Measurements from ENCODE around the gene SLC37A3.
"Not testable (repeated sequence)": the region's sequence is repeated elsewhere in the genome, so short reads cannot be mapped to it uniquely, and the experiment has no call there.

Gene SLC37A3

DNA sequence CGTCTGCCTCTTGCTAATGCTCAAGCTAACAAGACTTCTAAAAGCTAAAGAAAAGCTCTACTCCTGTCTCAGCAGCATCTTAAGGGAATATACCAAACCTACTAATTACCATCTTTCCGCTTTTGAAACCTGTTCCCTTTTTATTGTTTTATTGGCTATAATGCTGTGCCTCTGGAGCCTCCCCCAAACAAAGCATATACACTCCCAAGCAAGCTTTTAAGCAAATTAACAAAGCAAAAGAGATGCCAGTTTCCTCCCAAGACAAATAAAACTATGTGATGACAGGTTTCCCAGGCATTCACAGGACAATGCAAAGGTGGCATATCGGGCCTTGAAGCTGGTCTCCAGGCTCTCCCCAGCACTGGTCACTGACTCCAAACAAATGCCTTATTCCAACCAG lies 52.9 kb downstream of the SLC37A3 start:
- DNase-seq: no peak

DNA sequence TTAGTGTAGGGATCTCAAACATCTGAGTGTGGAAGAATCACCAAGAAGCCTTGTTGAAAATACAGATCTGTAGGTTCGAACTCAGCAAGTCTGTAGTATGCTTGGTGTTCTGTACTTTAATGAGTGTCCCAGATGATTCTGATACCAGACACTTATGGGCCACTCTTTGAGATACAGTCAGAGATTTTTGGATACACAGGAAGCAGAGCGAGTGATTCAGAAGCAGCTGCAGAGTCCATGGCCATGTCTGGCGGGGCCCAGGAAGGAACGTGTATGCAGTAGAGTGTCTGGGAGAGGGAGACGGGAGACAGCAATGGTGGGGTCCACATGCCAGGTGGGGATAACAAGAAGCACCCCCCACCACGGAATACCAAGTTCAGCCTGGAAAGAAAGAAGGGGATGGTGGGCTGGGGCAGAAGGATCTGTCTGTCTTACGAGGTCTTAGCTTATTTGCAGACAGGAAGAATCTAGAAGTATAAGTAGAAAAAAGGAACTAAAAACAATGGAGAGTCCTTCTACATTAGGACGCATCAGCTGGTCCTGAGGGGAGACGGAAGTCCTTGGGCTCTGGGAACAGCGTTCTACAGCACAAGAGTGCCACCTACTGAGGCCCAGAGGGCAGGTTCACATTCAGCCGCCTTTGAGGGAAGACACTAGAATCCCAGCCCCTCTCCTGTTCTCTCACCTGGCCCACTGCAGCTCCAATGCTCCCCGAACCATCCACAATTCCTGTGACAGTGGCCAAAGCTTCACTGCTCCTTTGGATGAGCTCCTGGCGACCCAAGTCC lies 55.4 kb downstream of the SLC37A3 start:
- no peak for DNase-seq

DNA sequence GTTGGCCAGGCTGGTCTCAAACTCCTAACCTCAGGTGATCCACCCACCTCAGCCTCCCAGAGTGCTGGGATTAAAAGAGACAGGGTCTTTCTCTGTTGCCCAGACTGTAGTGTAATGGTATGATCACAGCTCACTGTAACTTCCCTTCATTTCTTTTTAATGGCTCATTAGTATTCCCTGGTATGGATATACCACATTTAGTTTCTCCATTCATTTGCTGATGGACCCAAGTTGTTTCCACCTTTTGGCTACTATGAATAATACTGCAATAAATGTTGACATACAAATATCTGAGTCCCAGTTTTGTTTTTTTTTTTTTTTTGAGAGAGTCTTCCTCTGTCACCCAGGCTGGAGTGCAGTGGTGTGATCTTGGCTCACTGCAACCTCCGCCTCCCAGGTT lies 59.4 kb downstream of the SLC37A3 start:
- DNase-seq: not testable (repeated sequence)

DNA sequence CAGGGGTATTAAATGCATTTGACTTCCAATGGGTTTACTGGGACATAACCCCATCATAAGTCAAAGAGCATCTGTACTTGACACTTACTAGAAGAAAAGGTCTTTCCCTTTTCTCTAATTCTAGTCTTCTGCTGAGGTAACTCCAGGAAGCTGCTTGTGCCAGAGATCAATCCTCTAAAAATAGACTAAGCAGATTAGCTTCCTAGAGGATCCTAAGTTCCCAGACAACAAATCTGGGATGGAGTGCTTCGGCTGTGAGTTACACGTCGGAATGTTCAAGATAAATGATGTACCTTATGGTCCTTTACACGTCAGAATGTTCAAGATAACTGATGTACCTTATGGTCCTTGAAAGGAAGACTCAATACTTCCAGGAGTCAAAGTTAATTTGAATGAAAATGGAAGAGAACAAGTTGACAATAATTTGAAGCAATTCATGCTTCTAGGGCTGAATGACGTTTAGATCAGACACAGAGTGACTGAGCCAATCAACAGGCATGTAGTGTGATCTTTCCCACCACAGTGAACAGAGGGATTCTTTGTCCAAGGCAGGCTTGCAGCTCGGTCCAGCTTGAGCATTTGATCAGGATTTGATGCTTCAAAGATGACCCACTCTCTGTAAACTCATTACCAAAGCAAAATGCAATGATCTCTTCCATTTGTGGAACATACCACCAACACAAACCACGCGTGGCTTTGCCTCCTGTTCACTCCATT lies 63.8 kb downstream of the SLC37A3 start:
- DNase-seq: no peak

DNA sequence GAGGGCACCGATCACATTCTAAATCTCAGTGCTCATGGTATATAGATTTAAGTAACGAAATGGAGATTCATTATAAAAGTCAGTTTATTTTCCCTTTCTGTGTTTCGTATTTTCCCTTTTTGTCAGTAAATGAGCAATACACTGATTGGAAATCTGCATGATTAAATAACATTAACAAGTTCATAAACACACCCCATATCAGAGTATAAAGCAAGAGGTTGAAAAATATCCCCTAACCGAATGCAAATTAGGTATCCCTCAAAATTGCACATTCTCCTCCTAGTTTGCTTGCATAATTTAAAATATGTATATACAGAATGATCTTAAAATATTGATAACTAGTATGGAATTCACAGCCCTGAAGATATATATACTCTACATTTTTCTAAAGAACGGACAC lies 64.6 kb downstream of the SLC37A3 start:
- DNase-seq: no peak

DNA sequence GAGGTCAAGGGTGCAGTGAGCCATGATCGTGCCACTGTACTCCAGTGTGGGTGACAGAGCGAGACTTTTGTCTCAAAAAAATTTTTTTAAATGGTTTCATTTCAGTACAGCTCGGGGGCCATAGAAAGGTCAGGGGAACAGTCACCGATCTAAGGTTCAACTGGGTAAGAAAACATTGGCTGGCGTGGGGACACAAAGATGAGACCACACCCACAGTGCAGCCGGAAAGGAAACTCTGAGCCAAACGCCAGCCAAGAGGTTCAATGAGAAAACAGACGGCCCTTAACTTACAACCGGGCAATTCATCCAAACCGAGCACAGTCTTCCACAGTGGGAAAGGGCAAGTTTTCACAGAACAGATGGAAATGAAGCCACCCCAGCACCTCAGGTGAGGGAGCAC lies 65.1 kb downstream of the SLC37A3 start:
- DNase-seq: no peak

DNA sequence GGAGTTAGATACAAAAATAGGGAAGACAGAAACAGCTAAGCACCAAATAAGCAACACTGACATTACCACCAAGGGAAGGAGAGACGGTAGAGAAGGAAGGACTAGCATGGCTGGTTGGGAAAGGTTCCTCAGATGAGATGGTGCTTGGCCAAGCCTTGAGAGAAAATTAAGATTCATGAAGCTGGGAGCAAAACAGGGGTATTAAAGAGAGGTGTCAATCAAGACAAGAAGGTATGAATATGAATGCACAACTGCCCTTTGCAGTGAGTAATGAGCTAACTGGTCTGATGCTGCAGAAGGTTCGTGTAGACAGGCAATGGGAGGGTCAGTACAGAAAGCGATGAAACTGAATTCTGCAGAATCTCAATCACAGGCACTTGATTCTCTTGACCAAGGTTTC lies 67.7 kb downstream of the SLC37A3 start:
- no peak for DNase-seq

DNA sequence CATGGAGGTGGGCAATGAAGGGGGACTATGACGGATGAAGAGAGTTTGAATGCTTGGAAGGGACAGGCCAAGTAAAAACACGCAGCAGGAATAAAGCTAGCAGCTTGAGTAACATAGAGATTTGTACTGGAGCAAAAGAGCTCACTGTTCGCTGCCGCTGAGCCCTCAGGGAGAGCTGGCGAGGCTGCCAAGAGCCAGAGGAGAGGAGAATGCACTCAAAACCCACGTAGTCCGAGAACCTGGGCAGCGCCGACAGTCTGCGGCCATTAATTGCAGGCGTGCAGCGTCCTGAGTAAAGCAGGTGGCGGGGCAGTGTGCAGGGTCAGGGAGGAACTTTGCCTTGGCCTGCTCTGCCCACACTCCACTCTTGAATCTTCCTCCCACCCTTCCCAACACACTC lies 68.2 kb downstream of the SLC37A3 start:
- no peak for DNase-seq

DNA sequence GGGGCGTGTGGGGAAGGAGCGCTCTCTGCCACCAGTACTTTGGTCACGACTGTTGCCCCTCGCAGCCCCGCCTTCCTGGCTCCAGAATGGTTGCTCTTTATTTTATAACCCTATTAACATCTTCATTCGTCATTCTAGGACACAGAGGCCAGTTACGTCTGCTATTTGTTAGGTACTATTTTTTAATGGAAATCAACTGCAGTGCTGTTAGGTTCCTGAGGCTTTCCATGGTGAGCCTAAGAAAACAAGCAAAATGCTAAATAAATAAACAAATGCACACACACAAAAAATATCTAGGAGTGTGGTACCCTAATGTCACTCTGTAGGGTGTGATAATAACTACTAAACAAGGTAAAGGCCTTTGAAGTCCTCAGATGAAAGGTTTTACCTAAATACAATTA lies 71.1 kb downstream of the SLC37A3 start:
- DNase-seq: no peak

DNA sequence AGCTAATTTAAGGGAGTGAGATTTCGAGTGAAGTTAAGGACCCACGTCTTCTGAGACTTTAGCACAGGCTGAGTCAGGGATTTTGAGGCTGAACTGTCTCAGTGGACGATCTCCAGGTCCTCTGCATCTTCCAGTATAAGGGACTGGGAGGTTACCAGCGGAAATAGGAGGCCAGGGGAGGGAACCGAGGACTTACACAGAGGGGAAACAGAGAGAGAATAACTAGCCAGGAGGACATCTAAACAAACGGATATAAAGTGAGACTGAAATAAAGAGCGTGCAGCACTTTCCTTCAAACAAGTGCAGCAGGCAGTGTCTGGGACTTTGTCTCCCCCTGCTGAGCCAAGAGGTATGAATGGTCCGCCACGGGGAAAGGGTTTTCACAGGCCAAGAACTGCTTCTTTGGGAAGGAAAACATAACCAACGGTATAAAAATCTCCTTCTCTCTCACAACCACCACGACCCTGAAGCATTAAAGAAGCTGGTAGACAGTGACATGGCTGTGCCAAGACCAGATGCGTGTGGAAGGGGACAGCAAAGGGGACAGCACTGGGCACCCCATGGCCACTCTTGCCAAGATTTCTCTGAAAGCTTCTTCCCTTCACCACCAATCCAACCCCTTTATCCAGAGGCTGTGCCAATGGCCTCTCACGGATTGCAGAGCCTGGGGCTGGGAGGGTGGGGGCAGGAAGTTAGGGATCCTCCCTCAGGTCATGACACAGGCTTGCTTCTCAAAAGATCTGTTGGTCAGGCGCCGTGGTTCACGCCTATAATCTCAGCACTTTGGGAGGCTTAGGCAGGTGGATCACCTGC lies 72.0 kb downstream of the SLC37A3 start:
- DNase-seq: peak; percentile 30

DNA sequence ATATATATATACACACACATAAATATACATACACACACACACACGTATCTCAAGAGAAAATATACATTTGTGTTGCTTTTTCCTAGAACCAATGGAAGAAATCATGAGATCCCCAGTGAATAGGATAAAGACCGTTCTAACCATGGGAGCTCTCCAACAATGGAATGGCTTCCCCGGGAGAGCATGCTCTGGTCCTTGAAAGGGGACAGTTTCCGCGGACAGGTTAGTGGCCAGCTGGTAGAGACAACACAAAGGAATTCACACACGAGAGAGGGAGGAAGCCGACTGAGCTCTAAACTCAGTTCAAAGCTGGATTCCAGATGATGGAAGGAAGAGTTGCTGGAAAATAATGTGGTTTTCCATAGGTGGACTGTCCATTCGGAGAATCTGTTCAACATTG lies 72.7 kb downstream of the SLC37A3 start:
- DNase-seq: no peak

DNA sequence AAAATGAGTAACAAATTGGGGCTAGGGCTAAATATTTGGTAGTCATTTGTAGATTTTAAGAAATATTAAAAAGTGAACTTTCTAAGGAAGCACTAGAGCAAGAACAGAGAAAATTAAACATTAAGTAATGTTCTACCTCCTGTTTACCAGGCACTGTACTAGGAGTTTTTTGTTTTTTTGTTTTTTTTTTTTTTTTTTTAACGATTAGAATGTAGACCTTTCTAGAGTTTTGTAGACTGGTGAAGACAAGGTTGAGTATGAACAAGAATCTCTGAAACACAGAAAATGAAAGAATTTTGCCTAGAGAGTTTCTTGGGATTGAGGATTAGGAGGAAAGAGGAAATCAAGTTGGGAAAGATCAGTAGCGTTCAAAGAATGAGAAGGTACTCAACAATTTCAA lies 73.6 kb downstream of the SLC37A3 start:
- DNase-seq: no peak

DNA sequence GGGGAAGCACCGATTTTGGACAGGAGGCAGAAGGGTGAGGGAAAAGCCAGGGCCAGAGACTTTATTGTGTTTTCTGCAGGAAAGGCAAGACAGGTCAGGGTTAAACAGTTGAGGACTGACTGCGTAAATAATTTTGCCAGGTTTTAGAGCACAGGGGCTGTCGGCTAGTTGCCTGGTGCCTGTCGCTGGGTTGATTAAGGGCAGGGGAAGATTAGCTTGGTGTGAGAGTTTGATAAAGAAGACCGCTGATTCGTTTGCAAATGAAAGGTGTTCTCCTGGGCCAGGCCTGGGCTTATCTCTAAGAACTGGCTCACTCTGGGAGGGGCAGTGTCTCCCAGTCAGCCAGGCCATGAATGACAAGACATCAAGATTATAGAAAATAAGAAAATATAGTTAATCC lies 75.6 kb downstream of the SLC37A3 start:
- DNase-seq: no peak

DNA sequence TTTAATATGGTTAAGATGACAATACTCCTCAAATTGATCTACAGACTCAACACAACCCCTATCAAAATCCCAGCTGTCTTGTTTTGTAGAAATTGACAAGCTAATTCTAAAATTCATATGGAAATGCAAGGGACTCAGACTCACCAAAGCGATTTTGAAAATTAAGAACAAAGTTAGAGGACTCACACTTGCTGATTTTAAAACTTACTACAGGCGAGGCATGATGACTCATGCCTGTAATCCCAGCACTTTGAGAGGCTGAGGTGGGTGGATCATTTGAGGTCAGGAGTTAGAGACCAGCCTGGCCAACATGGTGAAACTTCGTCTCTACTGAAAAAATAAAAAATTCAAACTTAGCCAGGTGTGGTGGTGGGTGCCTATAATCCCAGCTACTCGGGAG lies 78.3 kb downstream of the SLC37A3 start:
- not testable (repeated sequence) for DNase-seq

DNA sequence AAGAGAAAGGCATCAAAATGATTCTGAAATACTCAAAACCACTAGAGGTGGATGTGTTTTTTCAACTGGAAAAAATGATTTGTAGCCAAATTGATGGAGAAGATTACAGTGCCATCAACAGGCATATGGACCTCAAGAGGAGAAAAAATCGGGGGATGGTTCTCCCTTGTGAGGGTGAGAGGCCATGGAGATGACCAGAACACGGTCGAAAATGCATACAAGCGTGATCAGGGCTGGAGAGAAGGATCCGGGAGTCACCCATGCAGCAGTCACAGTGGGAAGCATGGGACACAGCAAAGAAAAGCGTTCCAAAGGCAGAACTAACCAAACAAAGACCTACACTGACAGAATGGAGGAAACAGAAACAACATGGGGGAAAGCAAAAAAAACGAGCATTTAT lies 80.3 kb downstream of the SLC37A3 start:
- DNase-seq: no peak

DNA sequence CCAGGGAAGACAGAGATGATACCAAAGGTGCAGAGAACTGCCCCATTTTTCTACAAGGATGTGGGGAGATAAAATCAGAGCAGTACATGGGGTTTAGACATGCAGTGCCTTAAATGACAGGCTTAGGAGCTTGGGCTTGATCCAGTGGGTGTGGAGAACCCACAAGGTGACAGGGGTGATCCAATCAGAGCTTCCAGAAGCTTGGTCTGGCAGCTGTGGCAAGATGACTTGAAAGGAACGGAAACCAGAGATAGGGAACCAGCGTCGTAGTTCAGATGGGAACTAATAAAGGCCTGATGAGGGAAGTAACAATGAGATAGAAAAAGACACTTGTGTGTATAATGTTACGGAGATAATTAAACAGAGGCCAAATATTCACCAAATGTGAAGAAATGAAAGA lies 80.7 kb downstream of the SLC37A3 start:
- no peak for DNase-seq

DNA sequence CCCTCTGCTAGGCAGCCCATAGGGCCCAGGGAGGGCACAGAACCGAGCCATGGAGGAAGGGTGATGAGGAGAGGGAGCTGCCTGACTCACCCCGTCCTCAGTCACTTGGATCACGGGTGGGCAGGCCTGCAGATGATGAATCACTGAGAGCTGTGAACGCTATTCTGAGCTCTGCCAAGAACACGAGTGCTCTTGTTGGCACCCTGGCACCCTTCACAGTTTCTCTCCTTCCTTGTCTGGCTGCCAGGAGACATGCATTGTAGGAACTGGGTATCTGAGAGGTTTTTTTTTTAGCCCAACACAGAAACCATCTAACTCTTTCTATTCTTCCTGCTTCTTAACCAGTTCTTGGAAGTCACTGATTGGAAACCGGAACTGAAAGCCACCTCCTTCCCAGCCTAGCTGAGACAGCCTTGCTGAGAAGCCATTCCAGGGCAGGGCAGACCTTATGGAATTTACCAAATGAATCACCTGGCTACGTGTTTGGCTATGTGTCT lies 82.1 kb downstream of the SLC37A3 start:
- no peak for DNase-seq

DNA sequence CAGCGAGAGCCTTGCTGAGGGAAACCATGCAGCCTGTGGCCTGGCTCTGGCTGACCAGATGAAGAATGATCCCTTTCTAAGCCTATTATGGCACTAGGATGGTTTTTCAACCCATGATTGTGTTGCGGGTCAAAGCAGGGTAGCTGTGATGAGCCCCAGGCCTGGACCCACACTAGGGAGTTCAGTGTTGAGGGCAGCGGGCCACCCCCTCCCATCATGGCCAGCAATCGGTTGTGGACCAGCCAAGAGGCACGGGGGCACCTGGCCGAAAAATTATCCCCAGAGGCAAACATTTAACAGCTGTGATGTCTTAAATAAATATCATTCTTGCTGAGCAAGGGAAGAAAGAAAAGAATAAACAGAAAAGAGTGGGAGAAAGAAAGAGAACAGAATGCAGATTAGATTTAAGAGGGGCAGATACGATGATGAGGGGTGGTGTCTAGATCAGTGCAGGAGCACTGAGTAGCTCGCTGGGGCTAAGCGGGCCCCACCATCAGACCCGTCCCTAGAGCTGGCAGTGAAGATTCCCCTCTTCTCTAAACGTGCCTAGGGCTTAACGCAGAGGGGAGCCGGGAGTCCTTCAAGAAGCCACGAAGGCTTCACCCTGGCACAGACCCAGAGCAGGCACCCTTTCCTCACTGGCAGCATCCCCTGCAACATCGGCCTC lies 82.7 kb downstream of the SLC37A3 start:
- DNase-seq: no peak

DNA sequence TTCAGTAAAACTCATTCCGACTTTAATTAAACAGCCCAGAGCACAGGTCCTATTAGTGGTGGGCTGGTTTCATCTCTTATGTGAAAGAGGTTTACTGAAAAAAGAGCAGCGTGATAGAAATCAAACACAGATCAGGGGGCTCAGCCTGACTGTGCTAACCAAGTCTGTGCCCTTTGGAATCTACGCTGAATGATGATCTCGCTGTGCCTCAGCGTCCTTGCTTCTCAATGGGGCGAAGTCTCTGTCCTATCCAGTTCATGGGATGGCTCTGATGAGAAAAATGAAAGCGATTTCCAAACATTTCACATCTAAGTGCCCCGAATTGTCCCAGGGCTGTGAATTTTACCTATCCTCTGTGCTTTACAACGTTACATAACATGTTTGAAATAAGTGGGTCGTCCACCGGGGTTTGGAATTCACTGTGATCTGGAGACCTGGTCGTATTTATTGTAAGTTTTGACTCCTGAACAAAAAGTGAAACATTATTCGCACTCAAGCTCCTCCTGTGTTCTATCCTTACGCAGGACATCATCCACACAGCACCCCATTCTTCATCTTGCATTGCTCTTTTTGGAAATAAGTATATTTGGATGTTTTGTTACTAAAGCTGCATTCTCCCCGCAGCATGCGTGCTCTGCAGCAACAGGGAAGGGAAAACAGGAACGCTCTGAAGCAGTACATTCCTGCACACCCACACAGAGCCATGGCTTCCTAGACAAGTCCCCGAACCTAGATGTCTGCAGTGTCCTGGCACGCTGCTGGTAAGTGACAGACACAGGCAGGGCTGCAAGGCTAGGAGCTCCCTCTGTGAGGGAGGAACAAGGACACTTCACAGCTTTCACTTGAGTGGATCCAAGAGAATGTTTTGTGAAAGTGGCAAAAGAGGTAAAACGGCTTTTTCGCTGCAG lies 83.5 kb downstream of the SLC37A3 start:
- no peak for DNase-seq

DNA sequence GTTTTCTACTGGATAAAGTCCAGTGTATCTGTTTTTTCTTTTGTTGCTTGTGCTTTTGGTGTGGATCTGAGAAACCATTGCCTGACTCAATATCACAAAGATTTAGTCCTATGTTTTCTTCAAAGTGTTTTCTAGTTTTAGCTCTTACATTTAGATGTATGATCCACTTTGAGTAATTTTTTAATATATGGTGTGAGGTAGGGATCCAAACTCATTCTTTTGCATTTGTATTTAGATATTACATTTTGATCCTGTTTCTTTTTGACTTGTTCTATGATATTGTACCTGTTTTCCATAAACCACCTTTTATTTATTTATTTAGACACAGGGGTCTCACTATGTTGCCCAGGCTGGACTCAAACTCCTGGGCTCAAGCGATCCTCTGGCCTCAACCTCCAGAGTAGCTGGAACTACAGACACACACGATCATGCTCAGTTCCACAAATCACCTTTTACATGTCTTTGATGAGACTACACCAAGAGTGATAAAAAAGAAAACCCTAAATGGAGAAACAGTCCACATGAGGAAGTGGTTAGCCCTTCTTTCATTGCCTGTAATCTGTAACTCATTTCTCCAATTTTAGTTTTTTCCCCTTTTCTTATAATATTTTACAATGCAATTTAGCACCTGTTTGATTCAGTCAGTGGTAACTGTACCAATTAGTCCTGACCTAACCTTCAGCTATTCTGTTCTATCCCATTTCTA lies 86.0 kb downstream of the SLC37A3 start:
- no peak for DNase-seq

DNA sequence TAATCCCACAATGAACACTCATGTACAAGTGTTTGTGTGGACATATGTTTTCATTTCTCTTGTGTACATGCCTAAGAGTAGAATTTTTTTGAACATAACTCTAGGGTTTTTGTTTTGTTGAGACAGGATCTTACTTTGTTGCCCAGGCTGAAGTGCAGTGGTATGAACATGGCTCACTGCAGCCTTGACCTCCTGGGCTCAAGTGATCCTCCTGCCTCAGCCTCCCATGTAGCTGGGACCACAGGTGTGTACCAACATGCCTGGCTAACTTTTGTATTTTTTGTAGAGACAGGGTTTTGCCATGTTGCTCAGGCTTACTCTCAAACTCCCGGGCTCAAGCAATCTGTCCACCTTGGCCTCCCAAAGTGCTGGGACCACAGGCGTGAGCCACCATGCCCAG lies 87.2 kb downstream of the SLC37A3 start:
- not testable (repeated sequence) for DNase-seq

Data from DMS153 (cell line).